Myocyte (in vitro differentiated cells): ENCODE results near the gene MED6. TPM values are rescaled to one million over a fixed set of nuclear protein-coding genes. Genes with fewer than 3 reads are reported as not detected.

Experiments used
- DNase-seq: peaks from one replicate; pipeline ENCODE4 v3.0.0-alpha.2; 2012; ENCODE audit warnings: low read depth
- total RNA-seq: library from RNA; depleted of rRNA; stranded (reverse); fragments of >200 nt; gene quantifications from 2 replicates; pipeline ENCODE4 v1.2.3, GENCODE V29; 2014

Gene MED6
- total RNA-seq, 1 donor from 2014 or later: 29.2 TPM

DNA sequence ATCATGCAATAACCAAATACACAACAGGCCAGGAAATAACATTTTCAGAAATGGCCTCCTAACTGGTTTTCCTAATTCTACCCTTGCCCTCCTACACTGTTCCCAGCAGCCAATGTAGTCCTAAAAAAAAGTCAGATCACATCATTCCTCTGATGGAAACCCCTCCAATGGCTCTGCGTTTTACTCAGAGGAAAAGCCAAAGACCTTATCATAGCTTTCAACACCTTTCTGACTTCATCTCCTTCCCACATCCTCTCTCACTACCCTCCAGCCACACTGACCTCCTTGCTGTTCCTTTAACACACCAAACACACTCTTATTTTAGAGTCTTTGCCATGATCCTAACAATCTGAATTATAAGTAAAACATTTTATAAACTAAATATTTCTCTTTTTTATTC, 1.1 kb downstream of the MED6 start:
- DNase-seq: no peak

GRCh38 chr14:70597731-70598130, 2.7 kb downstream of the MED6 start:
- DNase-seq: no peak

GRCh38 chr14:70595443-70596185, 4.8 kb downstream of the MED6 start:
- no peak for DNase-seq

GRCh38 chr14:70594461-70594860, 6.0 kb downstream of the MED6 start:
- DNase-seq: no peak

DNA sequence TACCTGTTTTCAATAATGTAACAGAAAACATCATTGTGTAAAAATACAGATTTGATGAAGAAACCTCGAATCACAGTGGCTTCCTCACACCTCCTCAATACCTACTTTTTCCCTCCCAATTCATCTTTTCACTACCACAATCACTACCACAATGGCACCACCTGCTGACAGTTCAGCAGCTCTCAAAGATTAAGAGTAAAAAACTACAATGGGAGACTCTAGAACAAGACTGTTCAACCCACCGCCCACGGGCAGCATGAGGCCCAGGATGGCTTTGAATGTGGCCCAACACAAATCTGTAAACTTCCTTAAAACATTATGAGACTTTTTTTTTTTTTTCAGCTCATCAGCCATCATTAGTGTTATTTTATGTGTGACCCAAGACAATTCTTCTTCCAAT, 15.2 kb downstream of the MED6 start:
- DNase-seq: no peak

- no peak for DNase-seq
These were observed 23.6 kb downstream of the MED6 start for GRCh38 chr14:70576891-70577290.

- no peak for DNase-seq
These were observed 27.4 kb downstream of the MED6 start for GRCh38 chr14:70573050-70573449.

DNA sequence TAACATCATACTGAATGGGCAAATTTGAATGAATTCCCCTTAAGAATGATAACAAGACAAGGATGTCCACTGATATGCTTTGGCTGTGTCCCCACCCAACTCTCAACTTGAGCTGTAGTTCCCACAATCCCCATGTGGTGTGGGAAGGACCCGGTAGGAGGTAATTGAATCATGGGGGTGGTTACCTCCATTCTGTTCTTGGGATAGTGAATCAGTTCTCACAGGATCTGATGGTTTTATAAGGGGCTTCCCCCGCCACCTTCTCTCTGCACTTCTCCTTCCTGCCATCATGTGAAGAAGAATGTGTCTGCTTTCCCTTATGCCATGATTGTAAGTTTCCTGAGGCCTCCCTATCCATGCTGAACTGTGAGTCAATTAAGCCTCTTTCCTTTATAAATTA, 29.3 kb downstream of the MED6 start:
- no peak for DNase-seq

- peak; percentile 47 for DNase-seq
These were observed 32.7 kb downstream of the MED6 start for GRCh38 chr14:70567791-70568190.

- DNase-seq: peak; percentile 83
These were observed 36.6 kb downstream of the MED6 start for GRCh38 chr14:70563869-70564268.

GRCh38 chr14:70563417-70563816, 37.0 kb downstream of the MED6 start:
- no peak for DNase-seq

GRCh38 chr14:70558356-70558755, 42.1 kb downstream of the MED6 start:
- no peak for DNase-seq

- no peak for DNase-seq
These were observed 44.6 kb downstream of the MED6 start for GRCh38 chr14:70555890-70556289.

DNA sequence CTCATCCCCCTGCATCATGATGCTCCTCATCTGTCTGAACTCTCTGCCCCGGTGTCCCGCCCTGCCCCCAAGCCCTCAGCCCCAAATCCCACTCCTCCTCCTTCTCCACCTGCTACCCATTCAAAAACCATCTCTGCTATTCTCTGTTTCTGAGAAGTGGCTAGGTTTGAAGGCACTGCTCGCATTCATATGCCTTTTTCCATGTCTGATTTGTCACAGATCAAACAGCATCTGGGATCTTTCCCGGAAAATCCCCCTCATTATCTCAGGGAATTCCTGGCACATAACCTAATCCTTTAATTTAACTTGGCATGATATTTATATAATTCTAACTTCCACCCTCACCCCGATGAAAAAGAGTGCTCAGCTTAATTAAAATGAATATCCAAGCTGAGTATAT, 62.4 kb downstream of the MED6 start:
- DNase-seq: no peak

GRCh38 chr14:70536830-70537229, 63.6 kb downstream of the MED6 start:
- DNase-seq: no peak

DNA sequence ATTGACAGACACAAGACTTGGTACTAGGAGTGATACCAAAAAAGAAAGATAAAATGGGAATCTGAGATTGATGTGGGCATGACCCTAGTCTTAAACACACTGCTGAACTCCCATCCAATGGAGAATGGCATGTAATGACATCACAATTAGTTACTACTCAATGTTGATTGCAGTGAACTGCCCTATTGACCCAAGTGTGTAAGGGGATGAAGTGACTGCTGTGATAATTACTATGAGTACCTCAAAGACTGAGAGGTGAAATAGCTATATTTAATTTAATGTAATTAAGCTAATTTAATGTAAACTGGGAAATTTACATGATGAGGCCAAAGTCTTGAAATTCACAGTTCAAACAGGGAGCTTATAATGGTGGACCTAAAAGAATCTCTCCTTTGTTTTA, 65.6 kb downstream of the MED6 start, which contains the start of gene ADAM20:
TSS of gene ADAM20 (minus strand) at position 101 of the 400 bp plus-strand sequence. CDS start 10,247 bp downstream, outside the sequence.
- no peak for DNase-seq

Other genes starting within 250 kb of the MED6 start
- 36.3 and 37.8 TPM in 2 replicates for gene COX16, start 241.0 kb downstream of the MED6 start, total RNA-seq
- 23.9 and 33.3 TPM in 2 replicates for gene SYNJ2BP, start 183.6 kb downstream of the MED6 start, total RNA-seq
- 0.67 and 1.3 TPM in 2 replicates for gene ADAM21, start 148.5 kb downstream of the MED6 start, total RNA-seq
- gene ADAM20, start 65.7 kb downstream of the MED6 start, total RNA-seq: 0.64 and 0.88 TPM in 2 replicates
- gene TTC9, start 41.3 kb upstream of the MED6 start, total RNA-seq: 39.5 and 61.5 TPM in 2 replicates
- gene MAP3K9, start 208.9 kb upstream of the MED6 start, total RNA-seq: 0.42 and 0.53 TPM in 2 replicates